HG03442 (cell line): ENCODE results near the gene TMEM225.
"Not testable (repeated sequence)": the region's sequence is repeated elsewhere in the genome, so short reads cannot be mapped to it uniquely, and the experiment has no call there.

Experiments
- ATAC-seq: cut with Tn5 transposase; IDR thresholded peaks from one replicate; pipeline ENCODE4 v1.9.1; 2021; ENCODE audit warnings: mild to moderate bottlenecking, moderate library complexity; ENCODE audit not compliant: unreplicated experiment

TMEM225 gene

GRCh38 chr11:123885570-123885969, at the start of gene TMEM225:
TSS of gene TMEM225 (minus strand) at chr11:123885670. CDS start at chr11:123885425, 245 bp downstream.
- ATAC-seq = no peak

GRCh38 chr11:123924027-123924426, 38.6 kb upstream of the TMEM225 start:
- no peak for ATAC-seq

GRCh38 chr11:123920943-123921342, 35.5 kb upstream of the TMEM225 start:
- ATAC-seq = no peak

- ATAC-seq = no peak
Observed at GRCh38 chr11:123905826-123906225, 20.4 kb upstream of the TMEM225 start.

GRCh38 chr11:123904932-123905331, 19.5 kb upstream of the TMEM225 start:
- ATAC-seq = no peak

GRCh38 chr11:123903932-123904331, 18.5 kb upstream of the TMEM225 start:
- peak; percentile 97 for ATAC-seq

GRCh38 chr11:123901867-123902266, 16.4 kb upstream of the TMEM225 start, which contains the start of gene OR8D4:
TSS of gene OR8D4 (plus strand) at chr11:123902167. CDS start at chr11:123906432, 4,265 bp downstream.
- ATAC-seq = no peak

- ATAC-seq = no peak
Observed at GRCh38 chr11:123899792-123900191, 14.3 kb upstream of the TMEM225 start.

GRCh38 chr11:123892031-123892430, 6.6 kb upstream of the TMEM225 start:
- no peak for ATAC-seq

- no peak for ATAC-seq
Observed at GRCh38 chr11:123880912-123881311, 4.6 kb downstream of the TMEM225 start.

- not testable (repeated sequence) for ATAC-seq
Observed at GRCh38 chr11:123867795-123868194, 17.7 kb downstream of the TMEM225 start.

GRCh38 chr11:123865293-123865692, 20.2 kb downstream of the TMEM225 start:
- ATAC-seq = not testable (repeated sequence)

- no peak for ATAC-seq
Observed at GRCh38 chr11:123859731-123860130, 25.7 kb downstream of the TMEM225 start.

GRCh38 chr11:123856444-123856843, 29.0 kb downstream of the TMEM225 start:
- ATAC-seq = no peak

GRCh38 chr11:123853038-123853437, 32.4 kb downstream of the TMEM225 start:
- no peak for ATAC-seq

GRCh38 chr11:123852321-123852720, 33.1 kb downstream of the TMEM225 start:
- ATAC-seq = no peak

GRCh38 chr11:123851110-123851509, 34.4 kb downstream of the TMEM225 start:
- ATAC-seq = no peak

- no peak for ATAC-seq
Observed at GRCh38 chr11:123841174-123841573, 44.3 kb downstream of the TMEM225 start.

GRCh38 chr11:123839131-123839530, 46.3 kb downstream of the TMEM225 start:
- ATAC-seq = no peak

- no peak for ATAC-seq
Observed at GRCh38 chr11:123838659-123839058, 46.8 kb downstream of the TMEM225 start.

GRCh38 chr11:123838199-123838598, 47.3 kb downstream of the TMEM225 start:
- ATAC-seq = no peak

- ATAC-seq = no peak
Observed at GRCh38 chr11:123833095-123833494, 52.4 kb downstream of the TMEM225 start.
